GM18499 (cell line): ENCODE data around the gene PTGER1.

Source experiments
- ATAC-seq: cut with Tn5 transposase; IDR thresholded peaks from one replicate; pipeline ENCODE4 v1.9.1; 2021; ENCODE audit warnings: moderate number of reproducible peaks; ENCODE audit not compliant: insufficient read depth, unreplicated experiment

The PTGER1 gene

DNA sequence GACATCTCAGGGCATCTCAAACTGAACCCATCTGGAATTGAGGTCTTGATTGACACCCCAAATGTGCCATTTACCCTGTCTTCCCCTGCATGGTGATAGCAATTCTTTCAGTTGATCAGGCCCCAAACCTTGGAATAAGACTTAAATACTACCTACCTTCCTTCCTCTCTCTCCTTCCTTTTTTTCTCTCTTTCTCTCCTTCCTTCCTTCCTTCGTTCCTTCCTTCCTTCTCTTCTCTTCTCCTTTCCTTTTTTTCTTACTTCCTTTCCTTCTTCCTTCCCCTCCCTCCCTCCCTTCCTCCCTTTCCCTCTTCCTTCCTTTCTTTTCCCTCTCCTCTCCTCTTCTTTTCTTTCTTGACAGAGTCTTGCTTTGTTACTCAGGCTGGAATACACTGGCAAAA is 28.1 kb upstream of the PTGER1 start:
- no peak for ATAC-seq

DNA sequence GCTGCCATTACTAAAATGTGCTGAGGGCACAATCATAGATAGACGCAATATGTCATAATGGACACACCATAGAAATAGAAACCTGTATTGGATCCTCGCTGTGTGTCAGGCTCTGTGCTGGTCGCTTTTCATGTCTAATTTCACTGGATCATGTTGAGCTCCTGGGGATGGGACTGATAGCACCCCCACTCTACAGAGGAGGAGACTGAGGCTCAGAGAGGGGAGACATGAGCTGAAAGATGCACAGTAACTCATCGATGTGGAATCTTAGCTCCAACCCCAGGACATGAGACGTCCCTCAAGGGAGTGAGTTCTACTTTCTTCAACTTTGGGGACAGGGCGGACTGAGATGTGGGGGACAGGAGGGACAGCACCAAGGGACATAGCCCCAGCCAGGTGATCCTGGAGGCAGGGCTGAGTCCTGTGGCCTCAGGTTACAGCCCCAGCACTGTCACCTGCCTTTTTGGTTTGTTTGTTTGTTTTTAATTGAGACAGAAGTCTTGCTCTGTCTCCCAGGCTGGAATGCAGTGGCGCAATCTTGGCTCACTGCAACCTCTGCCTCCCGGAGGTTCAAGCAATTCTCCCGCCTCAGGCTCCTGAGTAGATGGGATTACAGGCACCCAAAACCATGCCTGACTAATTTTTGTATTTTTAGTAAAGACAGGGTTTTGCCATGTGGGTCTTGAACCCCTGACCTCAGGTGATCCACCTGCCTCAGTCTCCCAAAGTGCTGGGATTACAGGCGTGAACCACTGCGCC is 27.4 kb upstream of the PTGER1 start:
- ATAC-seq = no peak

DNA sequence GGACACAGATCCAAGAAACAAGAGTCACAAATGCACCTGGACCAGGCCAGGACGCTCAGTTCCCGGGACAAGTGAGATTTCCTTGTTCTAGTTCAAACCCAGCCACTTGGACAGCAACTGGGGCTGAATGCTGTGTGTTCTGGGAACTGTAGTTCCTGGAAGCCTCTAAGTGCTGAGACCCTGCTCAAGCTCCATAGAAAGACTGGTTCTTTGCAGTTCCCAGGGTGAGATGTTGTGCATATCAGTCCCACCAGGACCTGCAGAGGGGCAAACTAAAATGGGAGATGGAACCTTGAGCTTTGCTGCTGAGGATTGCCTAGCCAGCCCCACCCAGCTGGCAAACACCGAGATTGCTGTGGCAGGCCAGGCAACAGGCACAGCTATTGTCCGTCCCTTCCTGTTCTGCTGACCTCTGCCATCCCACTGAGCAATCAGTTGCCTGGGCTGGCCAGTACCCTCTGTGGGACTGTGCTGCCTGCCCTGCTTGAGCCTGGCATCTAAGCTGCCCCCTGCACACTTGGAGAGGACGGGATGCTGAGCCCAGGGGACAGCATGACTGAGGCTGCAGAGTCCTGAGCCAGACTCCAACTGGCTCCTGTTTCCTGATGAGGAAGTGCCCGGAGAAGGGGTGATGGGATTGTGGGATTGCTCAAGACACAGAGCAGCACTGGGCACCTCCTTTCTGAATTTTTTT is 22.2 kb upstream of the PTGER1 start:
- no peak for ATAC-seq

DNA sequence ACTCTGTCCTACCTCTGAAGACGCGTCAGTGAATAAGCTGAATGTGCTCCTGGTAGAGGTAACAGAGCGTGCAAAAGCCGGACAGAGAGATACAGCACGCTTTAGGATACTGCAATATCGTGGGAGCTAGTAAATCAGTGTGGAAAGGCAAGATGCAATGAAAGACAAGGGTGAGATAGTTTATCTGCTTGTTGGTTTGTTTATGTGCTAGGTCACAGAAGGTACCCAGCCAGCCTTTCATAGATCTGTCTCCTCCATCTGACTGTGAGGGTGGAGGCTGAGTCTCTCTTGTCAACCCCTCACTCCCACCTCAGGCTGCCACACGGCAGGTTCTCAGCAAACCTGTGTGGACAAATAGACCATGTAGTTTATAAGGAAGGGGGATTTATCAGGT is 21.7 kb upstream of the PTGER1 start:
- no peak for ATAC-seq

DNA sequence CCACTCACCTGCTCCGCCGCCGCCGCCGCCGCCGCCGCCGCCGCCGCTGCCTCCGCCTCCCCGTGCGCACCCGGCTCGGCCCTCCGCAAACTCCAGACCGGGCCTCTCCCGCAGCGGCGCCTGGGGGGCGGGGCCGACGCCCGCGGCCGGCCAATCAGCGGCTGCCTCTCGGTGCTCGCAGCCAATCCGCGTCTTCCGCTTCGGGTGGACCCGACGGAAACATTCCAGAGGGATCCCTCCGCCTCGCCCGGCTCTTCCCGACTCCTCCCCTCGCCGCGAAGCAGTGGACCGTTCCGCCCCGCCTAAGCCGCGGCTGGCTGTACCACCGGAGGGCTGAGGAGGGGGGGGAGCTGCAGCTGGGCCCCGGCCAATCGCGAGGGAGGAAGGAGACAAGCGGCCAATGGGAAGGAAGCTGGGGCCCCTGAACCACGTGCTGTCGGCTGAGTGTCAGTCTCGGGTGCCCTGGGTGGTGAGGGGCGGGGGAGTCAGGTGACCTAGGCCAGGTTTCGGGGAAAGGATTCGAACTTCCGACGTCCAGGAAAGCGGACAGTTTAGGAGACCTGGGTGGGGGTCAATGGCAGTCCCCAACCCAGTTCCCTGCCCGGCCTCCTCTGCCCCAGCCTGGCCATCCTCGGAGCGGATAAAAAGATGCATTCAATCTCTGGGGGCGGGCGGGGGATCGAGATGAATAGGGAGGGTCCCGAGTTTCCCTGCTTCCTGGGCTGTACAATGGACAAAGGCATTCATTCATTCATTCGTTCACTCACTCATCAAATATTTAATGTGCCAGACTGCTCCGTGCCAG is 21.1 kb upstream of the PTGER1 start, which contains the start of gene GIPC1:
Gene GIPC1 (minus strand): TSS at position 99 of the 805 bp plus-strand sequence. CDS start 13,151 bp downstream, outside the sequence.
- ATAC-seq = no peak

DNA sequence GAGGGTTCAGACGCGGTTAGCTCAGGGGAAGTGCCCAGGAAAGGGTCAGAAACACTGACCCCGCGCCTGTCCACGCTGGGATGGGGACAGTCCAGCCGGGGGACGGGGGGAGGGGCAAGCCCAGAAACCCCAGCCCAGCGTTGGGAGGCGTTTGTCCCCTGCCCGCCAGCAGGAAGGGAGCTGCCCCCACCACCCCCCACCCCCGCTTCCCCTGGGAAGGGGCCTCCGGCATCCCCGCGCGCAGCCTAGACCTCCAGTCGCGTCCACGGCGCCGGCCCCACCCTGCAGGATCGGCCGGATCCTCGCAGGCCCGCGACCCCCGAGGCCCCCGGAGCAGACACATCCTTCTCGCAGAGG is 20.5 kb upstream of the PTGER1 start:
- ATAC-seq = no peak

DNA sequence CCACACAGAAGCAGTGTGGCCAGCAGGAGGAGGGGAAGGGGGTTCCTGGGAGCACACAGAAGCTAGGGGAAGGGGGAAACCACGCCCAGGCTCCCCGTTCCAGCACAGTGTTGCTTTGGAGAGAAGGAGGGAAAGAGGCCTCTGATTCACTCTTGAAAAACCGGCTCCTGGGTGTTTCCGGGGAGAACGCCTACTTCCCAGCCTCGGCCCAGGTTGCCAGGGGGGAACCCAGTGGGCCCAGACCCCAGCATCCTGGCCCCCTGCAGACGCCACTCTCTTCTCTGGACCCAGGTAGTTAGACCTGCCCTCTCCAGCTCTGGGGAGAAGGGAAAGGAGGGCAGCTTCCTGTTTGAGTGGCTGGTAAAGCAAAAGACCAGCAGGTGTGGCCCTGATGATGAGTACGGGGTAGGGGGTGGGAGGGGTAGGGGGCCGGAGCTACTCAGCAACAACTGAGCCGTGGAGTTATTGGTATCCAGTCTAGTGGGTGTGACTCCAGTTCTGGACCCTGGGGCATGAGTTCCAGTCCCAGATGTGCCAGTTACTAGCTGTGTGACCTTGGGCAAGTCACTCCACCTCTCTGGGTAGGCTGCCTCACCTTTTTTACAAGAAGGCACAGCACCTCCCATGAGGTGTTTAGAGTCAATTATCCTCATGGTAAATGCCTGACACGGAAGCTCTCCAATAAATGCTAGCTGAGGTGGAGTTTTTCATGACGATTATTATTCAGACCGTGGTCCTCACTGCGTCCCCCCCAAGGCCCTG is 19.9 kb upstream of the PTGER1 start:
- ATAC-seq = no peak

DNA sequence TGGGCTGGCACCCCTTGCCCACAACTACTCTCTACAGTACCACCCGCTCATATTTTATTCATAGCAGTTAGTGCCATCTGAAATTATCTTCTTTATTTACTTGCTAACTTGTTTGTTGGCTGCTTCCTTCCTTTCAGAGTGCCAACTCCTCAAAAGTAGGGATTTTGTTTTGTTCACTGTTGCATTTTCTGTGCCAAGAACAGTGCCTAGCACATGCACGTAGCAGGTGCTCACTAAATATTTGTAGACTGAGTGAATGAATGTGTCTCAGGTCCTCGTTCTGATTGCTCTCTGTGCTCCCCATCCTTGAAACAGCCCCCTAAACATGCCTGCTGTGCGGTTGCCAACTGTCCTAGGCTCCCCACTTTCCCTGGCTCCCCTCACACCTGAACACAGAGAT is 19.3 kb upstream of the PTGER1 start:
- ATAC-seq = no peak

DNA sequence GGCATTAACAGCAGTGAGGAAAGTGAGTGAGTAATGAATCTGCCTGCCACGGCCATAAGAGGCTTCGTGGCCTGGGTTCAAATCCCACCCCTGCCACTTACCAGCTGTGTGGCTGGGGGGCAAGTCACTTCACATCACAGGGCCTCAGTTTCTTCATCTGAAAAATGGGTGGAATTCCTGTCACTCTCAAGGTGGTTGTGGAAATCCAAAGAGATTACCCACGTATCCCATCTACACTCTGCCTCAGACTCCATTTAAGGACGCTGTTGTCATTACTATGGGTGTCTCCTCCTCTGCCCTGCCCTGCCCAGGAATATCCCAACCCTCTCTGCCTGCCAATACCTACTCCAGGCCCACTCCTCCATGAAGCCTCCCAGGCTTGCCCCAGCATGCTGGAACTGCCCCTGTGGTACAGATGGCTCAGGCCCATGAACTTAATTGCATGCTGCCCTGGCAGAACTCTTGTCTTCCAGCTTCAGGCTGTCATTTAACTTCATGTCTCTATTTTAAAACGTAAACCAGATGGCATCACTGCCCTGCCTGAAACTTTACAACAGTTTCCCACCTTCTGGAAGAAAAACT is 17.7 kb upstream of the PTGER1 start:
- no peak for ATAC-seq

DNA sequence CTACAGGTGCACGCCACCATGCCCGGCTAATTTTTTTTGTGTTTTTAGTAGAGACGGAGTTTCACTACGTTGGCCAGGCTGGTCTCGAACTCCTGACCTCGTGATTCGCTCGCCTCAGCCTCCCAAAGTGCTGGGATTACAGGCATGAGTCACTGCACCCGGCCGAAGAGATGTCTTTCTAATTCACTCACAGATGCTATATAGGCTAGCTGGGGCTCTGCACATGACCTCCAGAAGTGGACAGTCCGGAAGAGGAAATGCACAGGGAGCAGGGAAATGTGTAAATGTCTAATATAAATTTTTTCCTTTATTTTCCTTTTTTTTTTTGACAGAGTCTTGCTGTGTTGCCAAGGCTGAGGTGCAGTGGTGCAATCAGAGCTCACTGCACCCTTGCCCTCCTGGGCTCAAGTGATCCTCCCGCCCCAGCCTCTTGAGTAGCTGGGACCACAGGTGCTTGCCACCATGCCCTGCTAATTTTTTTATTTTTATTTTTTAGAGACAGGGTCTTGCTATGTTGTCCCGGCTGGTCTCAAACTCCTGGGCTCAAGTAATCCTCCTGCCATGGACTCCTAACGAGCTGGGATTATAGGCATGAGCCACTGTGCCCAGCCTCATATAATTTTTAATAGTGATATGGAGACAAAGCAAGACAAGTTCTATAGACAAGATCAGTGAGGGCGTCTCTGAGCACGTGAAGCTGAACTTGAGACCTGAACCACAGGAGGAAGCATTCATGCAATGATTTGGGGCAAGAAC is 12.4 kb upstream of the PTGER1 start:
- ATAC-seq = no peak

DNA sequence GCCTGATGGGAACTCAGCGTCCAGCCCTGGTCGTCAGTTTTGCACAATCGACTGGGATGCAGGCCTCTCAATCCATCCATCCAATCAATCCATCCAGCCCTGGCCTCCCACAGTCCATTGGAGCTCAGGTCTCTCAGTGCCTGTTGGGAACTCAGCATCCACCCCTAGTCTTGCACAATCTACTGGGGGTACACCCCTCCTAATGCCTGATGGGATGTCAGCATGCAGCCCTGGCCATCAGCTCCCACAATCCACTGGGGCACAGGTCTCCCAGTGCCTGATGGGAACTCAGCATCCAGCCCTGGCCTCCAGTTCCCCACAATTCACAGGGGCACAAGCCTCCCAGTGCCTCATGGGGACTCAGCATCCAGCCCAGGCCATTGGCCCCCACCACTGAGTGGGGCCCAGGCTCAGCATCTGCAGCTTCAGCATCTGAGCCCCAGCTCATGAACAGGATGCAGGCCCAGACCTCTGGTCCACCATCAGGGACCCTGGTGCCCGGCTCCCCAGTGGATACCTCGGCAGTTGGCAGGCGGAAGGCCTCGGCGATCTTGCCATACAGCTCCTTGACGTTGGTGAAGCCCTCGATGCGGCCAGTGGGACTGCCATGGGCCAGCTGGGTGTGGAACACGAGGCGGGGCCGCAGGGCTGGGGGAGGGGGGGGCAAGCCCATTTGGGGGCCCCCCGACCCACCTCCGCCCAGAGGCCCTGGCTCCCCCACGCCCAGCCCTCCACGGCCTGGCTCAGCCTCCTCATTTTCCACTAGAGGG is 7.2 kb upstream of the PTGER1 start:
- no peak for ATAC-seq

DNA sequence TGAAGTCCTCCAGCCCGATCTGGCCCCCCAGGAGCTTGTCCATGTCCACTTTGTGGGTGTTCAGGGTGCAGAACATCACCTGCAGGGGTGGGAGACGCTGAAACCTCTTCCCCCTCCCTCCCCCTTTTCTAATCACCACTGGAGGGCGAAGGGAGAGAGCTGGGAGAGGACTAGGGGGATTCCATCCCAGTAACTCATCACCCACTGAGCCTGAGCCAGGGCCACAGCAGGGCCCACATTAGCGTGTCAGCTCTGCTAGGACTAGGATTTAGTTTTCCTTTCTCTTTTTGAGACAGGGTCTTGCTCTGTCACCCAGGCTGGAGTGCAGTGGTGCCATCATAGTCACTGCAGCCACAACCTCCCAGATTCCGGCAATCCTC is 5.5 kb upstream of the PTGER1 start:
- ATAC-seq = no peak

DNA sequence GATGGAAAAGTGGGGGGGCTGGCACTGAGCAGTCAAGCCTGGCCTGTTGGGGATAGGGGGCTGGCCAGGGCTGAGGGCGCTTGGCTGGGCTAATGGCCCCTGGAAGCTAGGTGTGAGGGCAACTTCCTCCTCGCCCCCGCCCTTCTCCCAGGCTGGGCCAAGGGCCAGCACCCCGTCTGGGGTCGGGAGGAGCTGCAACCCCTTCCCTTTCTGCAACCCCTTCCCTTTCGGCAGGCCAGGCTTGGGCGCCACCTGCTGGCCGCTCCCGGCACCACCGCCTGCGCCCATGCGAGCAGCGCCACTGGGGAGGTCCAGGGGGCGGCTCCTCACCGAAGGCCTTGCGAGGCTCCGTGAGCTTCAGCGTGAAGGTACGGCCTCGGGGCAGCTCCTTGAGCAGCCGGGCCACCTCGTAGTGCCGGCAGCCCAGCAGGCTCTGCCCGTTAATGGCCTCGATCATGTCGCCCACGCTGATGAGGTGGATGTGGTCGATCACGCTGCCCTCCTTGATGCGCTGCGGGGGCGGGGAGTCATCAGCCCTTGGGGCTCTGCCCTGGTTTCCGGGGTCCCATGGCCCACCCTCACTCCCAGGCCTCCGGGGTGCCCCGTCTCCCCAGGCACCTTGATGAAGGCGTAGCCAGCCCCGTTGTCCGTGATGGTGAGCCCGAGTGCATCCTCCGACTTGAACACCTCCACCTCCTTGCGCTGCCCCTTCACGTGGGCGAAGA is 5.0 kb upstream of the PTGER1 start:
- no peak for ATAC-seq

DNA sequence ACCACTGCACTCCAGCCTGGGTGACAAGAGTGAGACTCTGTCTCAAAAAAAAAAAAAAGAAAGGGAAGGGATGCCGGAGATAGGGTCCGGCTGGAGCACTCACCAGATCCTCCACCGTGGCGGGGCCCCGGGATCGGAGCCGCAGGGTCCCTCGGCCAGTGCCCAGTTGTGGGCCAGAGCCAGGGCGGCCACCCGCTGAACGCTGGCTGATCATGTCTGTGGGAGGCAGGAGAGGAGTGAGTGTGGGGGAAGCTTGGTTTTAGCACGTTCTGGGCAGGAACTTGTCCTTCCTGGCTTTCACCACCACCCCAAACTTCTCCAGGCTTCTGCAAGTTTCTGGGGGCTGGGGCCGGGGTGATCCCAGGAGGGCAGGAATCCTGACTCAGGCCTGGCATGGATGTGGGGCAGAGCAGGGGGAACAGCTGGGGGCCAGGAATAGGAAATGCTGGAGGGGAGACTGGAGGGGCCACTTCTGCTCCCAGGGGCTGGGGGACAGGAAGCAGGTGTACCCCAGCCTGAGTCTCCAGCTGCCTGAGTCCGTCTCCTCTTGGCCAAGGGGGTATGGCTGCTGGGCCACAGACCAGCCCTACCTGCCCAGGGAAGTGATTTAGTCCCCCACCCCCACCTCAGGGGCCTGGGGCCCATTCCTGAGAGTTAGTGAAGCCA is 4.3 kb upstream of the PTGER1 start:
- no peak for ATAC-seq

DNA sequence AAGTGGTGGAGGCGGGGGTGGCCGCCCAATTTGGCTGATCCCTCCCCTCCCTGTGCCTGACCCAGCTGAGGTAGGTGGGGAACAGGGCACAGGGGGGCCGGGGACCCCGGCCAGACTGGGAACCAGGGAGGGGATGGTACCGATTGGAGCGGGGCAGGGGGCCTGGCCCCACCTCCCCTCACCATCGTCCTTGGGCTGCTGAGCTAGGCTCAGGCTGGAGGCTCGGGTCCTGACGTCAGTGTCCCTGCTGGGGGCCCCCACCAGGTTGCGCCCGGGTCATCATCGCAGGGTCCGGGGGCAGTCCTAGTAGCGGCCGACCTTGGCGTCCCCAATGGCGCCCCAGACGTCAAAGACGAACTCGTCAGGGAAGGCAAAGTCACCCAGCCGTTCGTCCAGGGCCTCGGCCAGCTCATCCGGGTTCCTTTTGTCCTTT is 3.0 kb upstream of the PTGER1 start:
- ATAC-seq = no peak

DNA sequence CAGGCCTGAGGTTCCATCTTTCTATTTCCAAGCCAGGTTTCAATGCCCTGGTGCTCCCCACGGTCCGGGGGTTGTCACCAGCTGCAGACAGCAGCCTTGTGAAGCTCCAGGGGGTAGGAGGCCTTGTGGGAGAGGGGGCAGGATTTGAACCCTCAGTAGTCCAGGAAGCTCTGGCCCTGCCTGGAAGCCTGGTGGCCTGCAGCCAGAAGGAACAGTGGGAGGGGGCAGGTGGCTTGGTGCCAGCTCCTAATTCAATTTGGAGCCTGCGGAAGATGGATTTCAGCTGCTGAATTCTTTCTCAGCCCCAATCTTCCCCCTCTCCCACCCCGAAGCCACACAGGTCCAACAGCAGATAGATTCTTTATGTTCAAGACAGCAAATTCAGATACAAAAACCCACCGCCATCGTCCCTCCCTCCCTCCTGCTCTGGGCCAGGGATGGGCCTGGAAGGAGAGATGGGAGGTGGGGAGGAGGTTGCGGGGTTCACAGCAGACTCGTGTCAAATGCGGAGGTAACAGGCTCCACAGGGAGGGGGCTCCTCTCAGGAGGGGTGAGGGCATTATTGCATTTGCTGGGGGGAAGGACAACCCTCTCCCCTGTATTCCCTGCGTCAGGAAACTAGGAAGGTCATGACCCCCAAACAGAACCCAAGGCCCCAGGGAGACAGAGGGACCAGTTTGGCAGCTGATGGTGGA is 2.4 kb upstream of the PTGER1 start:
- no peak for ATAC-seq
